GM12891 (cell line): ENCODE measurements around the gene ELK3.

Source experiments
- DNase-seq: peaks from one replicate; pipeline ENCODE4 v3.0.0; 2011; ENCODE audit warnings: low spot score; ENCODE audit not compliant: insufficient read length
- FAIRE-seq: peaks from 2 replicates; lab custom pipeline; 2011; peaks lifted over from hg19 to GRCh38; lab: Jason Lieb, UNC
- PAX5 ChIP-seq: IDR thresholded peaks from 2 replicates; pipeline ENCODE4 v1.6.1; 2011; ENCODE audit warnings: low read length, moderate library complexity, mild to moderate bottlenecking; ENCODE audit not compliant: insufficient read depth, severe bottlenecking
- POLR2A ChIP-seq: IDR thresholded peaks from 2 replicates; pipeline ENCODE4 v1.6.1; 2011; ENCODE audit warnings: low read depth, low read length, control low read depth
- POLR2AphosphoS5 ChIP-seq: IDR thresholded peaks from 2 replicates; pipeline ENCODE4 v1.6.1; 2011; ENCODE audit warnings: low read depth, low read length, control low read depth
- POU2F2 ChIP-seq: IDR thresholded peaks from 2 replicates; pipeline ENCODE4 v1.6.1; 2011; ENCODE audit warnings: low read depth, mild to moderate bottlenecking, control low read depth, low read length, moderate library complexity
- SPI1 ChIP-seq: IDR thresholded peaks from 2 replicates; pipeline ENCODE4 v1.6.1; 2011; ENCODE audit warnings: low read depth, low read length, control low read depth
- TAF1 ChIP-seq: IDR thresholded peaks from 2 replicates; pipeline ENCODE4 v1.6.1; 2011; ENCODE audit warnings: low read depth, low read length, control low read depth

ELK3 gene

DNA sequence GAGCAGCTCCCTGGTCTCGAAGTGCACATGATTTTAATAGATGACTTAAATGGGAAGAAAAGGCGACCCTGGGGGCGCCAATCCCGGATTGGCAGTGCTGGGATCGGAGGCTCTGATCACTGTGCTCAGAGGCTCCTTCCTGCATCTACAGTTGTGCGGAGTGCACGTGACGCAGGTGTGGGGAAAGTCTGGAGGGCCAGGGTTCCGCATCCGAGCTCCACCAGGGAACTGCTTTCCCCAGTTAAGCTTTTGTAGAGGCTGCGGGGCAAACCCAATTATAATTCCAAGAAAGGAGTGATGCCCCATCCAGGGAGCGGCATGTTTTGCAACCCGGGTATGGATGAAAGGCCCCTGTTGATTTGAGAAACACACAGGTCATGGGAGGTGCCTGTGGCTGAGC is 36.5 kb downstream of the ELK3 start:
- DNase-seq (no peak), FAIRE-seq (no peak)
- no peak for TF ChIP-seq PAX5
- no peak for TF ChIP-seq POU2F2
- TF ChIP-seq TAF1: no peak
- no peak for TF ChIP-seq SPI1
- no peak for TF ChIP-seq POLR2AphosphoS5
- TF ChIP-seq POLR2A: no peak

- FAIRE-seq (no peak), DNase-seq (no peak)
- no peak for TF ChIP-seq POLR2AphosphoS5
- TF ChIP-seq TAF1: no peak
- TF ChIP-seq PAX5: no peak
- no peak for TF ChIP-seq POU2F2
- TF ChIP-seq POLR2A: no peak
- TF ChIP-seq SPI1: no peak
Observed at GRCh38 chr12:96233168-96233567, 39.0 kb downstream of the ELK3 start.

DNA sequence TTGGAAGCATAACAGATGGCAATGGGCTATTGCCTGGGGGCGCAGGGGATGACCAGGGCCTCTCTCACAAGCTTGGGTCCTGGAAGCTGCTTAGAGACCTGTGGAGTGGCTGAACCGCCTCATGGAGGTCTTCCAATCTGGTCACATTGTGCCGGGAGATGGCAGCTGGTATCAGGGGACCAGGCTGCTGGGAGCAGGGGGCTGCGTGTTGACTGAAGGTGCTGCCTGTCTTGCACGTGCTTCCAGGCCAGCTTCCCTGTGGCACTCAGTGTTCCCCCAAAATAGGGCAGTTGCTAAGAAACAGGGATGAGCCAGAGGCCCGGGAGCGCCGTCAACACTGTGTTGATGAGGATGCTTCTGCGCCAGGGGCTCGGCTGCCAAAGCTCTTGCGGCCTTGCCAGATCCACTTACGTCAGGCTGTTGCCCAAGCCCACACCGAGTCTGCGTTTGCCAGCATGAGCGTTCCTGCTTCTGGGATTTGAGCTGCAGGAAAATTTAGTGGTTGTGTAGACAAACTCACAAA is 39.8 kb downstream of the ELK3 start:
- DNase-seq: no peak
- FAIRE-seq: no peak
- no peak for TF ChIP-seq POLR2AphosphoS5
- TF ChIP-seq POU2F2: no peak
- no peak for TF ChIP-seq SPI1
- TF ChIP-seq TAF1: no peak
- no peak for TF ChIP-seq PAX5

DNA sequence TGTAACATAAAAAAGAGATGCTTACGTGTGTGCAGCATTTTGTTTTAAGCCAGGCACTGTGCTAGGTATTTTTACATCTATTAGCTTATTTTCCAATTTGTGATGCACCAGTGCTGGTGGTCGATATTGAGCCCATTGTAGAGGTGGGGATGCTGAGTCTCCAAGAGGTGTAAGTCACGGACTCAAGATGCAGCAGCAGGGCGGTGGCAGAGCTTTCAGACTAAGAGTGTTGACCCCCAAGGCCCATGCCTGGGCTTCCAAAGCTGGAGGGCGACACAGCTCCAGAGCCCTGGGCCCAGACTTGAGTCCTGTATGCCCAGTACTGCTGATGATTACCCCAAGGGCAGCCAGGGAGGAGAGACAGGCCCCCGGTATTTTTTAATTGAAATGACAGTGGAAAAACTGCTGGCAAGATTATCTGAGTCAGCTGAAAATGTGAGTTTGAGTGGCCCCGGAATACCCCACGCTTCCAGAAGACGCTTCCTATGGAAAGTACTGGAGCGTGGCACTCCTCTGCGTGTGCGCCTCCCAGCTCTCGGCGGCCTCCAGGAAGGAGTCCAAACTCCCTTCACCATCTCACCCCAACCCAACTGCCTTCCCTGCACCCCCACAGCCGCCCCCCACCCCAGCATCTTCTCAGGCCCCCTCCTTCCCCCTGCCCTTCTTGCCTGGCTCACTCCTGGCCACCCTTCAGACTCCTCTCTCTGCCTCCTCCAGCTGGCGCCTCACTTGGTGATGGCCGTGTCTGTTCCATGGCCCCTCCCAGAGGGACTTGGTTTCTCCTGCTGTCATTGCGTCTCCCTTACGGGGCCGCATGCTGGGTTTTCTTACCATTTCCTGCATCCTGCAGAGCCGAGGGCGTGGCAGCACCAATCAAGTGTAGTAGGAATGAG is 40.7 kb downstream of the ELK3 start:
- FAIRE-seq (no peak), DNase-seq (no peak)
- no peak for TF ChIP-seq POU2F2
- TF ChIP-seq PAX5: no peak
- TF ChIP-seq SPI1: no peak
- TF ChIP-seq POLR2AphosphoS5: no peak
- no peak for TF ChIP-seq POLR2A
- TF ChIP-seq TAF1: no peak

DNA sequence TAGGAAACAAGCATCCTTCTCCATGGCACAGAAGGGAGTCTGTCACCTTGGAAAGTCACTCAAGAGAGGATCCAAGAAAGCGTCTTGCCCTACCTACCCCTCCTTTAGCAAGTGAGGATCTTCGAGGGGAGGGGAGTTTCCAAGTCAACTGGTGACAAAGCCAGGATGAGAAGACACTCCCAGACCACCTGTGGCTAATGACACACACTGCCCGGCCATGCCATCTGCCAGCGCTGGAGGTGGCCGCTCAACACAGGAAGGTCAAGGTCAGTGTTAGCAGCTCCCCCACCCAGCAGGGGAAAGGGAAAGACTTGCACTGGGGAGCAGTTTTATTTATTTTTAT is 41.3 kb downstream of the ELK3 start:
- TF ChIP-seq POLR2AphosphoS5 (no peak), POLR2A (no peak), TAF1 (no peak), SPI1 (no peak), POU2F2 (no peak), PAX5 (no peak)
- FAIRE-seq: no peak

GRCh38 chr12:96236221-96236822 is 42.1 kb downstream of the ELK3 start:
- DNase-seq (no peak), FAIRE-seq (no peak)
- TF ChIP-seq POU2F2 (no peak), POLR2AphosphoS5 (no peak), POLR2A (no peak)

More for the DNA sequence above, 41.3 kb downstream of the ELK3 start:
- no peak for DNase-seq

DNA sequence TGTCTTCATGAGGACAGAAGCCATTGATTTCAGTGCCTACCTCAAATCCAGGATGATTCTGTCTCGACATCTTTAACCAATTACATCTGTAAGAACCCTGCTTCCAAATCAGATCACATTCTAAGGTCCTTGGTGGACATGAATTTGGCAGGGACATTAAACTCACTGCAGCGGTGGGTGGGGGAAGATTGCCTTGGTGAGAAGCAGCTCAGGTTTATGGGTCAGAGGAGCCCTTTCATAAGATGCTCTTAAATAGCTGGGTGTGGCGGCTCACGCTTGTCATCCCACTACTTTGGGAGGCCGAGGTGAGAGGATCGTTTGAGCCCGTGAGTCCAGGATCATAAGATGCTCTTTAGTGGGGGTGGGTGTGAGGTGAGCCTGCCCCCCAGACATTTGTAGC is 42.9 kb downstream of the ELK3 start:
- FAIRE-seq: no peak
- DNase-seq: no peak
- TF ChIP-seq POLR2A (no peak), POU2F2 (no peak)

DNA sequence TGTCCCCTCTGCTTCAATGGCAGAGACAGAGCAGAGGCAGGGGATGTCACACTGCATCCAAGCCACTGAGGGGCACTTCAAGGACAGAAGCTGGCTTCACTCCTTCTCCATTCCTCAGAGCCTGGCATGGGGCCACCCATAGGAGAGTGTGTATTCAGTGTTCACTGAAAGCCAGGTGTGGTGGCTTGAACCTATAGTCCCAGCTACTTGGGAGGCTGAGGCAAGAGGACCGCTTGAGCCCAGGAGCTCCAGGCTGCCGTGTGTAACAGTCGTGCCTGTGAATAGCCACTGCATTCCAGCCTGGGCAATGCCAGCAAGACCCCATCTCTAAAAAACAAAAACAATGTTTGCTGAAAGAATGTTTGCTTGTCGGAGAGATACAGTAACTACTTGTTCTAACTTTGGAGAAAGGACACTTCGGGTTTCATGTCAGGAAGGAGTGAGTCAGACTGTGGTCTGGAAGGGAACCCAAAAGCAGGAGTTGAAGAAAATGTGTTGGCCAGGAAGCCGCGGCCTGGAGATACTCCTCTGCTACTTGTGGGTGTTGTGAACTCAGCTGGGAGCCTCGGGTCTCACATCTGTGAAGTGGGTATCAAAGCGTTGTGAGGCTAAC is 43.4 kb downstream of the ELK3 start:
- no peak for DNase-seq
- FAIRE-seq: no peak
- TF ChIP-seq SPI1 (no peak), POU2F2 (no peak), TAF1 (no peak), POLR2AphosphoS5 (no peak), POLR2A (no peak), PAX5 (no peak)

DNA sequence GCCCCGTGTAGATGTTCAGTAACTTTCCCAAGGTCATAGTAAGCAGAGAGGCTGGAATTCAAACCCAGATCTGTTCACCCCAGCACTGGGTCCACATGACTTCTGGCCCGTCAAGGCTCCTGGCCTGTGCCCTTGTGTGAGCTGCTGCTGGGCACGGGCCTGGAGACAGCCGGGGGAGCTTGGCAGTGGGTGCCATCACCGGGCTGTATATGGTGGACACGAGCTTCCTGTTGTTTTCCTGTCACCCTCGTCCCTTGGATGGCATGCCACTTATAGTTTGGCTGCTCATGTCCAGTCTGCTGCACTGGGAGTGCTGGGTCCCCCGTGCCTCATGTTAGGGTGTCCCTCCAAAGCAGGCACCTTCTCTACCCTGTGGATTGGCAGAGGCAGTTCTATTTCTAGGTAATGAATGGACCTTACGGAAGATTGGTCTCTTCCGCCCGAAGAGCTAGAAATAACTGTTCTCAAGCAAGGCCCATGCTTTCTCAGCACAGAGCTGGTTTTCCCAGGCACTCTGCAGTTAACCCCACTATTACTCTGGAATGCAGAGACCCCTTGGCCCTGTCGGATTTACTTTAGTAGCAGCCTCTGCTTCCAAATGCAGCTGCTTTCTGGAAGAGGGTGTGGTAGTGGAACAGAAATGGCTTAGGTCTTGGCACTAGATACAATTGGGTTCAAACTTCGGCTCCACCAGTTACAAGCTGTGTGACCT is 44.3 kb downstream of the ELK3 start:
- TF ChIP-seq POU2F2: no peak
- no peak for TF ChIP-seq TAF1
- TF ChIP-seq POLR2A: no peak
- FAIRE-seq (no peak), DNase-seq (no peak)
